Nephron (organoid): Measurements from ENCODE around the gene PURA.

Source experiments
- H3K27ac Mint-ChIP-seq, 3 experiments: 2 replicates each; pipeline ENCODE4 v1.8.0; 2020; ENCODE audit warnings: mixed read lengths in 3 of 3, mild to moderate bottlenecking in 2 of 3, moderate library complexity in 1 of 3
- H3K27me3 Mint-ChIP-seq: 2 replicates; pipeline ENCODE4 v1.8.0; 2021; ENCODE audit warnings: low read depth, mild to moderate bottlenecking, moderate library complexity, mixed read lengths
- H3K36me3 Mint-ChIP-seq: 2 replicates; pipeline ENCODE4 v1.8.0; 2020; ENCODE audit warnings: low read depth, mixed read lengths
- H3K4me1 Mint-ChIP-seq: 2 replicates; pipeline ENCODE4 v1.8.0; 2020; ENCODE audit warnings: mixed read lengths
- H3K4me3 Mint-ChIP-seq, 3 experiments: 2 replicates each; pipeline ENCODE4 v1.8.0; 2020; ENCODE audit warnings: mild to moderate bottlenecking in 3 of 3, mixed read lengths in 3 of 3, moderate library complexity in 2 of 3
- H3K9me3 Mint-ChIP-seq: 2 replicates; pipeline ENCODE4 v1.8.0; 2020; ENCODE audit warnings: mixed read lengths
- CTCF ChIP-seq, 3 experiments: fragments of 200-600 bp; sonication (generic); IDR thresholded peaks; one replicate each; pipeline ENCODE4 v1.5.0; 2021; ENCODE audit warnings: antibody characterized with exemption in 3 of 3; ENCODE audit not compliant: unreplicated experiment in 3 of 3

The PURA gene

GRCh38 chr5:140162781-140163180 lies 48.9 kb downstream of the PURA start:
- Mint-ChIP-seq H3K9me3 (no peaks in the 10 kb centered on the region), H3K27ac (no peak overlapping the region), H3K4me1 (no peaks in the 10 kb centered on the region), H3K4me3 (no peak overlapping the region), H3K36me3 (no peaks in the 10 kb centered on the region), H3K27me3 (peaks cover 26% of the 10 kb centered on the region)
- TF ChIP-seq CTCF (IDR thresholded peaks at IDR 0.05; ENCODE audit: unreplicated experiment in 3 of 3) = no peak

- Mint-ChIP-seq H3K36me3 (no peaks in the 10 kb centered on the region), H3K27me3 (peaks cover 21% of the 10 kb centered on the region), H3K27ac (no peak overlapping the region), H3K4me3 (no peak overlapping the region), H3K9me3 (no peaks in the 10 kb centered on the region), H3K4me1 (no peaks in the 10 kb centered on the region)
- no peak for TF ChIP-seq CTCF (IDR thresholded peaks at IDR 0.05; ENCODE audit: unreplicated experiment in 3 of 3)
Measured at GRCh38 chr5:140165101-140165922, 51.4 kb downstream of the PURA start.

GRCh38 chr5:140165923-140166270 lies 52.0 kb downstream of the PURA start:
- peaks cover 21% of the 10 kb centered on the region for H3K27me3 Mint-ChIP-seq
- no peak for TF ChIP-seq CTCF (IDR thresholded peaks at IDR 0.05; ENCODE audit: unreplicated experiment in 3 of 3)
- no peak overlapping the region for H3K27ac Mint-ChIP-seq
- no peaks in the 10 kb centered on the region for H3K9me3 Mint-ChIP-seq
- no peak overlapping the region for H3K4me3 Mint-ChIP-seq
- H3K4me1 Mint-ChIP-seq = no peaks in the 10 kb centered on the region
- H3K36me3 Mint-ChIP-seq = no peaks in the 10 kb centered on the region

GRCh38 chr5:140166911-140167310 lies 53.0 kb downstream of the PURA start:
- Mint-ChIP-seq H3K9me3 (no peaks in the 10 kb centered on the region), H3K27ac (no peak overlapping the region), H3K27me3 (peaks cover 21% of the 10 kb centered on the region), H3K4me3 (no peak overlapping the region), H3K4me1 (no peaks in the 10 kb centered on the region), H3K36me3 (no peaks in the 10 kb centered on the region)
- no peak for TF ChIP-seq CTCF (IDR thresholded peaks at IDR 0.05; ENCODE audit: unreplicated experiment in 3 of 3)

GRCh38 chr5:140168371-140168770 lies 54.5 kb downstream of the PURA start:
- no peaks in the 10 kb centered on the region for H3K4me1 Mint-ChIP-seq
- no peak overlapping the region for H3K4me3 Mint-ChIP-seq
- H3K36me3 Mint-ChIP-seq = no peaks in the 10 kb centered on the region
- no peaks in the 10 kb centered on the region for H3K9me3 Mint-ChIP-seq
- no peak overlapping the region for H3K27ac Mint-ChIP-seq
- H3K27me3 Mint-ChIP-seq = peaks cover 12% of the 10 kb centered on the region
- TF ChIP-seq CTCF (IDR thresholded peaks at IDR 0.05; ENCODE audit: unreplicated experiment in 3 of 3) = no peak

- Mint-ChIP-seq H3K9me3 (no peaks in the 10 kb centered on the region), H3K27me3 (peaks cover 16% of the 10 kb centered on the region), H3K4me1 (peaks cover 6% of the 10 kb centered on the region), H3K4me3 (no peak overlapping the region), H3K27ac (no peak overlapping the region), H3K36me3 (no peaks in the 10 kb centered on the region)
- TF ChIP-seq CTCF (IDR thresholded peaks at IDR 0.05; ENCODE audit: unreplicated experiment in 3 of 3) = no peak
Measured at GRCh38 chr5:140169410-140169809, 55.5 kb downstream of the PURA start.
